Limb (tissue), 2 donors: ENCODE results near the gene EPB41L1.

ENCODE experiments used
- DNase-seq, 2 donors: peaks; one replicate each; pipeline ENCODE4 v3.0.0-alpha.2; 2016; ENCODE audit errors: extremely low spot score in 2 of 2

EPB41L1 gene

GRCh38 chr20:36153736-36154699 is 522 bp upstream of the EPB41L1 start:
- peak; percentile 63 to 87 for DNase-seq

- DNase-seq, result no peak
These were observed 1.1 kb downstream of the EPB41L1 start for GRCh38 chr20:36155629-36155971.

- no peak for DNase-seq
These were observed 1.5 kb downstream of the EPB41L1 start for GRCh38 chr20:36155991-36156390.

GRCh38 chr20:36157610-36158009 is 3.1 kb downstream of the EPB41L1 start:
- no peak for DNase-seq

GRCh38 chr20:36158160-36158741 is 3.7 kb downstream of the EPB41L1 start:
- DNase-seq, result no peak

GRCh38 chr20:36159833-36160232 is 5.3 kb downstream of the EPB41L1 start:
- no peak for DNase-seq

- peak in 1 of 2 donors; percentile 62 for DNase-seq
These were observed 7.9 kb downstream of the EPB41L1 start for GRCh38 chr20:36162272-36162966.

GRCh38 chr20:36167902-36168503 is 13.5 kb downstream of the EPB41L1 start:
- no peak for DNase-seq

GRCh38 chr20:36170542-36171215 is 16.1 kb downstream of the EPB41L1 start:
- DNase-seq, result no peak

GRCh38 chr20:36173451-36173933 is 19.0 kb downstream of the EPB41L1 start:
- peak; percentile 7 to 50 for DNase-seq

- DNase-seq, result no peak
These were observed 20.5 kb downstream of the EPB41L1 start for GRCh38 chr20:36175016-36175415.

GRCh38 chr20:36175475-36175995 is 21.0 kb downstream of the EPB41L1 start:
- no peak for DNase-seq

- no peak for DNase-seq
These were observed 23.2 kb downstream of the EPB41L1 start for GRCh38 chr20:36177716-36178115.

- DNase-seq, result peak in 1 of 2 donors; percentile 57
These were observed 24.8 kb downstream of the EPB41L1 start for GRCh38 chr20:36179170-36179945.

- DNase-seq, result no peak
These were observed 25.8 kb downstream of the EPB41L1 start for GRCh38 chr20:36180323-36180722.

- DNase-seq, result no peak
These were observed 27.5 kb downstream of the EPB41L1 start for GRCh38 chr20:36181934-36182603.

GRCh38 chr20:36182604-36183154 is 28.1 kb downstream of the EPB41L1 start:
- DNase-seq, result no peak

GRCh38 chr20:36183155-36183944 is 28.8 kb downstream of the EPB41L1 start:
- DNase-seq, result no peak
